PC-9 (cell line): ENCODE measurements around the gene CEP68. TPM values are rescaled to one million over a fixed set of nuclear protein-coding genes. Genes with fewer than 3 reads are reported as not detected.
"Not testable (repeated sequence)": the region's sequence is repeated elsewhere in the genome, so short reads cannot be mapped to it uniquely, and the experiment has no call there.

ENCODE experiments used
- BruUV-seq: library from RNA; stranded (reverse); fragments of 400-500 nt; replicated peaks from 2 replicates; lab custom pipeline; 2021; lab: Mats Ljungman, UMichigan
- CTCF ChIA-PET: fragments of 300-600 bp; sonication (Branson Sonifier 250); formaldehyde crosslinking; loops from one replicate; lab custom pipeline; 2022; ENCODE audit warnings: antibody characterized with exemption; lab: Charles Lee
- POLR2A ChIA-PET: fragments of 300-600 bp; sonication (Branson Sonifier 250); formaldehyde crosslinking; loops from one replicate; lab custom pipeline; 2022; ENCODE audit warnings: antibody characterized with exemption; ENCODE audit not compliant: unreplicated experiment; lab: Charles Lee
- DNase-seq, 2 experiments: peaks; one replicate each; pipeline versions ENCODE4 v3.0.0 to v3.0.0-alpha.2; 2015 to 2022; ENCODE audit warnings: mixed read lengths in 1 of 2
- H2AFZ ChIP-seq: fragments of 200-600 bp; sonication (generic); 2 replicates; pipeline ENCODE4 v1.8.1; 2017; ENCODE audit warnings: antibody characterized with exemption
- H3F3A ChIP-seq: fragments of 200-600 bp; sonication (generic); 2 replicates; pipeline ENCODE4 v1.8.1; 2017; ENCODE audit warnings: antibody characterized with exemption, mild to moderate bottlenecking, low read depth; ENCODE audit not compliant: insufficient read depth
- H3K27ac ChIP-seq: fragments of 200-600 bp; sonication (generic); 2 replicates; pipeline ENCODE4 v1.6.1; 2016; ENCODE audit warnings: mixed run types
- H3K27me3 ChIP-seq: fragments of 200-600 bp; sonication (generic); 2 replicates; pipeline ENCODE4 v1.6.1; 2016; ENCODE audit warnings: low read depth, mixed run types; ENCODE audit not compliant: insufficient read depth
- H3K36me3 ChIP-seq: fragments of 200-600 bp; sonication (generic); 2 replicates; pipeline ENCODE4 v1.6.1; 2016; ENCODE audit warnings: low read depth, mixed run types
- H3K4me1 ChIP-seq: fragments of 200-600 bp; sonication (generic); replicated peaks from 2 replicates; pipeline ENCODE4 v1.6.1; 2016; ENCODE audit warnings: mixed run types; ENCODE audit not compliant: insufficient read depth
- H3K4me2 ChIP-seq: fragments of 200-600 bp; sonication (generic); 2 replicates; pipeline ENCODE4 v1.6.1; 2017; ENCODE audit warnings: mixed run types
- H3K4me3 ChIP-seq: fragments of 200-600 bp; sonication (generic); 2 replicates; pipeline ENCODE4 v1.6.1; 2016; ENCODE audit warnings: mixed run types
- H3K79me2 ChIP-seq: fragments of 200-600 bp; sonication (generic); 2 replicates; pipeline ENCODE4 v1.6.1; 2017; ENCODE audit warnings: low read depth, mixed run types
- H3K9me2 ChIP-seq: fragments of 200-600 bp; sonication (generic); 2 replicates; pipeline ENCODE4 v1.8.1; 2017; ENCODE audit warnings: mild to moderate bottlenecking; ENCODE audit not compliant: insufficient read depth
- H3K9me3 ChIP-seq: fragments of 200-600 bp; sonication (generic); 2 replicates; pipeline ENCODE4 v1.8.1; 2016; ENCODE audit warnings: low read depth; ENCODE audit not compliant: insufficient read depth
- H4K20me1 ChIP-seq: fragments of 200-600 bp; sonication (generic); 2 replicates; pipeline ENCODE4 v1.8.1; 2017; ENCODE audit not compliant: insufficient read depth
- EZH2 ChIP-seq: fragments of 200-600 bp; sonication (generic); IDR thresholded peaks from 2 replicates; pipeline ENCODE4 v1.8.0; 2017; ENCODE audit warnings: antibody characterized with exemption, low read depth
- intact Hi-C: fragments of 100-400 bp; cut with micrococcal nuclease; formaldehyde crosslinking; loops from one replicate; pipeline ENCODE4 v1.10.0; 2022; ENCODE audit not compliant: unreplicated experiment
- total RNA-seq: library from RNA; stranded (reverse); gene quantifications from 2 replicates; pipeline ENCODE4 v1.2.3, GENCODE V29; 2021
- TF ChIP-seq, protein P1 (sequence below): fragments of 200-600 bp; sonication (generic); conservative IDR thresholded peaks from 2 replicates; pipeline ENCODE4 v1.6.1; 2017; ENCODE audit warnings: mixed run types, antibody characterized with exemption, mild to moderate bottlenecking, moderate library complexity

The CEP68 gene
- total RNA-seq, 1 experiment from 2014 or later: 10.8 TPM

DNA sequence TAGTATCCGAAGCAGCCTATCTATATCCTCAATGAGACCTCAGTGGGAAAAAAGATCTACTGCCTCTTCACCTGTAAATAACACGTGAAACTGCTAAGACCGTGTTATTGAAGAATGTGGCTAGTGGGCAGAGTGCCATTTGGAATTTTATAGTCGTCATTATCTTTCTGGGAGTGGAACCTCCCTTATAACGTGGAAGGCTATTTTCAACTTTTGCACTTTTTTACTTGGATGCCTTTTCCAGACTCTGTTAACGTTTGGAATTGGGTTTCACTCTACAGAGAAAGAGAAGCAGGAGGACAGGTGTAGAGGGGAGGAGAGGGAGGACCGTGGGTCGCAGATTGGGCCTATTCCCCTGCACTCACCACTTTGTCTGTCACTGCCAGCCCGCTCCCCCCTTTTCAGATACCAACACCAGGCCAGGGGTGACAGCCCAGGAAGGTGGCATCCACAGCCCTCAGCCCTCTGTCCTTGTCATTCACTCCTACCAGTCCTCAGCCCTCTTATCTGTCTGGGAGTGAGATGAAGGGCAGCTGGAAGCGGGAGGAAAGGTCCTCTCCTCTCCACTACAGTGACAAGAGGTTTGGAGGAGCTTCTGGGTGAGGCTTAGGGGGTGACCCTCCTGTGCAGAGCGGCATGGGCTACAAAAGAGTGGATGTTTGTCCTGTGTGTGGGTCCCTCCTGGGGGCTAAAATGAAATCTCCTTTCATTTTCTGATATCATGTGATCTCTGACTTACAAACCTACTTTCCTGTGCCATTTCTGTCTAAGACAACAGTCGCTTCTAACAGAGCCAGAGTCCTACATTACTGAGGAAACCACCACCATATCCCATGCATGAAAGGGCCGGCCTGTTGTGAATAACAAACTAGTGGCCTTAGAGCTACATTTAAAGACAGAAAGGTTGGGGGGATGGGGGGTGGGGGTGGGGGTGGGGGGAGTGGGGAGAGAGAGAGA lies 23.9 kb upstream of the CEP68 start:
- H2AFZ ChIP-seq: no peak overlapping the region

DNA sequence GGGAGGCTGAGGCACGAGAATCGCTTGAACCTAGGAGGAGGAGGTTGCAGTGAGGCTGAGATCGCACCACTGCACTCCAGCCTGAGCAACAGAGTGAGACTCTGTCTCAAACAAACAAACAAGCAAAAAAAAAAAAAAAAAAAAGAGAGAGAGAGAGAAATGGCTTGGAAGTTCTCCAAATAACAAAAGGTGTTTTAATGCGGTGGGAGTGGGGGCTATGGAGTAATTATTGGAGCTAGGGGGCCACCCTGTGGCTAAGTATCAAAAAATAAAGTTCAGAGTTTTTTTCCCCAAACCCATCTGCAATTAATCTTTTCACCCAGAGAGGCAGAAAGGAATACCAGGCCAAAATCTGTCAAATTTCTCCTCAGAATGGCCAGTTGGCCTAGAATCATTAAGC lies 23.0 kb upstream of the CEP68 start:
- no peaks in the 10 kb centered on the region for H3K27me3 ChIP-seq
- no peaks in the 10 kb centered on the region for H3K9me3 ChIP-seq
- TF ChIP-seq, protein P1, sequence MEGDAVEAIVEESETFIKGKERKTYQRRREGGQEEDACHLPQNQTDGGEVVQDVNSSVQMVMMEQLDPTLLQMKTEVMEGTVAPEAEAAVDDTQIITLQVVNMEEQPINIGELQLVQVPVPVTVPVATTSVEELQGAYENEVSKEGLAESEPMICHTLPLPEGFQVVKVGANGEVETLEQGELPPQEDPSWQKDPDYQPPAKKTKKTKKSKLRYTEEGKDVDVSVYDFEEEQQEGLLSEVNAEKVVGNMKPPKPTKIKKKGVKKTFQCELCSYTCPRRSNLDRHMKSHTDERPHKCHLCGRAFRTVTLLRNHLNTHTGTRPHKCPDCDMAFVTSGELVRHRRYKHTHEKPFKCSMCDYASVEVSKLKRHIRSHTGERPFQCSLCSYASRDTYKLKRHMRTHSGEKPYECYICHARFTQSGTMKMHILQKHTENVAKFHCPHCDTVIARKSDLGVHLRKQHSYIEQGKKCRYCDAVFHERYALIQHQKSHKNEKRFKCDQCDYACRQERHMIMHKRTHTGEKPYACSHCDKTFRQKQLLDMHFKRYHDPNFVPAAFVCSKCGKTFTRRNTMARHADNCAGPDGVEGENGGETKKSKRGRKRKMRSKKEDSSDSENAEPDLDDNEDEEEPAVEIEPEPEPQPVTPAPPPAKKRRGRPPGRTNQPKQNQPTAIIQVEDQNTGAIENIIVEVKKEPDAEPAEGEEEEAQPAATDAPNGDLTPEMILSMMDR: no peak; the same call in 1 of the 2 replicates
- TF ChIP-seq EZH2: no peak
- no peaks in the 10 kb centered on the region for H3K36me3 ChIP-seq
- H4K20me1 ChIP-seq: no peaks in the 10 kb centered on the region
- no peak overlapping the region for H2AFZ ChIP-seq
- H3K9me2 ChIP-seq: no peaks in the 10 kb centered on the region
- ChIA-PET POLR2A (no interaction called here), CTCF (interaction anchor here (0.6 to 0.7 kb wide), 4 partner anchors 80 to 211 kb away, joined by 3 to 21 read pairs (median 6); no protein-coding TSS in a partner anchor)
- no peaks in the 10 kb centered on the region for H3K4me1 ChIP-seq
- intact Hi-C loops: no loop called here
- H3F3A ChIP-seq: 0 out of 2 replicates have a peak, but pooled peaks cover 5% of the 10 kb centered on the region
- no peak overlapping the region for H3K27ac ChIP-seq
- no peak overlapping the region for H3K4me3 ChIP-seq
- DNase-seq: no peak
- H3K4me2 ChIP-seq: no peak overlapping the region
- H3K79me2 ChIP-seq: no peaks in the 10 kb centered on the region
- BruUV-seq: no TSS peak

More for the DNA sequence above, 23.9 kb upstream of the CEP68 start:
- no peaks in the 10 kb centered on the region for H3K4me1 ChIP-seq
- TF ChIP-seq, protein P1: no peak
- TF ChIP-seq EZH2: no peak
- H3K27ac ChIP-seq: no peak overlapping the region
- POLR2A ChIA-PET: no interaction called here
- H3K4me3 ChIP-seq: no peak overlapping the region
- H3K79me2 ChIP-seq: no peaks in the 10 kb centered on the region
- BruUV-seq: no TSS peak
- intact Hi-C loops: no loop called here
- H3K27me3 ChIP-seq: no peaks in the 10 kb centered on the region
- H3K9me3 ChIP-seq: no peaks in the 10 kb centered on the region
- no peaks in the 10 kb centered on the region; the same call in 1 of the 2 replicates for H3K9me2 ChIP-seq
- H3F3A ChIP-seq: 0 out of 2 replicates have a peak, but pooled peaks cover 9% of the 10 kb centered on the region
- CTCF ChIA-PET: interaction anchor here (0.7 kb wide), 1 partner anchor 83 kb away, joined by 7 read pairs; no protein-coding TSS in a partner anchor
- H3K36me3 ChIP-seq: no peaks in the 10 kb centered on the region
- H4K20me1 ChIP-seq: no peaks in the 10 kb centered on the region
- DNase-seq: no peak
- H3K4me2 ChIP-seq: no peak overlapping the region

DNA sequence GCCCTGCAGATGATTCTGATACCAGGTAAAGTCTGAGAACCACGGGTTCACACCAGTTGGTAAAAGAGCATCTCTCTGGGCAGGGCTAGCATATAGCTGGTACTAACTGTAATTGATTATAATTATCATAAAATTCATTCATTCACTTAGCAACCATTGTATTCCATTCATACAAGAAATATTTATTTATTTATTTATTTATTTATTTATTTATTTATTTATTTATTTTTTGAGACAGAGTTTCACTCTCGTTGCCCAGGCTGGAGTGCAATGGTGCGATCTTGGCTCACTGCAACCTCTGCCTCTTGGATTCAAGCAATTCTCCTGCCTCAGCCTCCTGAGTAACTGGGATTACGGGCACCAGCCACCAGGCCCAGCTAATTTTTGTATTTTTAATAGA lies 22.5 kb upstream of the CEP68 start:
- H4K20me1 ChIP-seq, BruUV-seq, H3K4me1 ChIP-seq, H3K4me2 ChIP-seq, POLR2A ChIA-PET, H3K27me3 ChIP-seq, H3K27ac ChIP-seq, H3K9me3 ChIP-seq, H3K9me2 ChIP-seq, intact Hi-C loops, H3K4me3 ChIP-seq, H3F3A ChIP-seq, H3K79me2 ChIP-seq, H2AFZ ChIP-seq, H3K36me3 ChIP-seq, DNase-seq: not testable (repeated sequence)
- CTCF ChIA-PET: interaction anchor here (0.6 to 0.7 kb wide), 3 partner anchors 80 to 211 kb away, joined by 3 to 21 read pairs (median 5); no protein-coding TSS in a partner anchor
